ENCODE measurements around the gene SPATA13. TPM values are rescaled to one million over a fixed set of nuclear protein-coding genes. Genes with fewer than 3 reads are reported as not detected.

Gene SPATA13
- total and polyA plus RNA-seq, 12 donors: 20.0 to 85.5 (median 31.0) TPM

DNA sequence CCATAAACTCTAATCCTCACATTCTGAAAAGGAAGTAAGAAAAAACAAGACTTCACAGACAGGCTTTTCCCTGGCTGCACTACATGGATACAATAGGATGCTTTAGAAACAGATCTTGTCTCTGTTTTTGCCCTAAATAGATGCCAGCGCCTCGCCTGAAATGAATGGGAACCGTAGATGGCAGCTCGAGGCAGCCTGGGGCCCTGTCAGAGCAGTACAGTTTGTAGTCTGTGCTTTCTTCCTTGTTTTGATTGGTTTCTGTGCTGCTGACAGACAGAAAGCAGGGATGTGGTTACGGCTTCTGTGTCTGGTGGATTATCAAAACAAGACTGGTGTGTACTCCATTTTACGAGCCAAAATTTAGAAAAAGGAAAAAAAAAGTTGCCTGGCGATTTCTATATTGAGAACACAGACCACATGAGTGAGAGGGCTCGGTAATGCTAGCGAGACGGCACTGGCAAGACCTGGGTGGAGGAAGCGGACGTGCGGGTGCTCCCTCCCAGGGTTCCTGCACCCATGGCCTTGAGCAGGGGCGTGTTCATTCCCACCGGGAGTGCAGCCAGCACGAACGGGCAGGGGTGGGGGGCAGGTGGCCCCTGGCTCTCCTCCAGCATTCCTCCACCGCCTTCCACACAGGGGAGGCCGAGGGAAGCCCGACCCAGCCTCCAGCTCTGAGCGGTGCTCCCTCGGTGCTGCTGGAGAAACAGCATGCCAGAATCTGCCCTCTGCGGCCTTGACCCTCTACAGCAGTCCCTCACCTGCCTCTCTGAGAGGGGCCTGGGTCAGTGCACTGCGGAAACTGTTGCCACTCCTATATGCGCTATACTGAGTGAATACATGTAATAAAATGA lies 111.3 kb downstream of the SPATA13 start:
- H3K9me3 ChIP-seq (replicated peaks in 1 of 3): no peaks in the 10 kb centered on the region
- H3K27me3 ChIP-seq: no peaks in the 10 kb centered on the region
- H3K27ac ChIP-seq: peak overlapping the region; percentile 88 to 94 (median 90)
- intact Hi-C loops (cut with DNase I): no loop called here
- peak; percentile 86 to 94 (median 92) for DNase-seq
- TF ChIP-seq, protein P1, sequence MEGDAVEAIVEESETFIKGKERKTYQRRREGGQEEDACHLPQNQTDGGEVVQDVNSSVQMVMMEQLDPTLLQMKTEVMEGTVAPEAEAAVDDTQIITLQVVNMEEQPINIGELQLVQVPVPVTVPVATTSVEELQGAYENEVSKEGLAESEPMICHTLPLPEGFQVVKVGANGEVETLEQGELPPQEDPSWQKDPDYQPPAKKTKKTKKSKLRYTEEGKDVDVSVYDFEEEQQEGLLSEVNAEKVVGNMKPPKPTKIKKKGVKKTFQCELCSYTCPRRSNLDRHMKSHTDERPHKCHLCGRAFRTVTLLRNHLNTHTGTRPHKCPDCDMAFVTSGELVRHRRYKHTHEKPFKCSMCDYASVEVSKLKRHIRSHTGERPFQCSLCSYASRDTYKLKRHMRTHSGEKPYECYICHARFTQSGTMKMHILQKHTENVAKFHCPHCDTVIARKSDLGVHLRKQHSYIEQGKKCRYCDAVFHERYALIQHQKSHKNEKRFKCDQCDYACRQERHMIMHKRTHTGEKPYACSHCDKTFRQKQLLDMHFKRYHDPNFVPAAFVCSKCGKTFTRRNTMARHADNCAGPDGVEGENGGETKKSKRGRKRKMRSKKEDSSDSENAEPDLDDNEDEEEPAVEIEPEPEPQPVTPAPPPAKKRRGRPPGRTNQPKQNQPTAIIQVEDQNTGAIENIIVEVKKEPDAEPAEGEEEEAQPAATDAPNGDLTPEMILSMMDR (IDR thresholded peaks at IDR 0.05): no peak
- peak; percentile 21 to 78 for TF ChIP-seq POLR2A (IDR thresholded peaks at IDR 0.05)
- H3K36me3 ChIP-seq (replicated peaks in 1 of 2): no peaks in the 10 kb centered on the region
- H3K4me1 ChIP-seq (replicated peaks in 1 of 2): peaks cover 44 to 47% of the 10 kb centered on the region in 2 donors
- peak overlapping the region in 3 of 4 donors; percentile 7 to 54 (median 21) for H3K4me3 ChIP-seq
- WGBS, 4 donors: 2 to 5% (median 3%) methylated on average over 23 to 25 of the region's 25 CpGs

- peaks cover 38 to 41% of the 10 kb centered on the region in 2 donors for H3K4me1 ChIP-seq (replicated peaks in 1 of 2)
- TF ChIP-seq, protein P1 (IDR thresholded peaks at IDR 0.05): no peak
- no peak for TF ChIP-seq POLR2A (IDR thresholded peaks at IDR 0.05)
- no peaks in the 10 kb centered on the region for H3K27me3 ChIP-seq
- H3K36me3 ChIP-seq (replicated peaks in 1 of 2): no peaks in the 10 kb centered on the region
- intact Hi-C loops (cut with DNase I): no loop called here
- no peaks in the 10 kb centered on the region for H3K9me3 ChIP-seq (replicated peaks in 1 of 3)
- WGBS, 4 donors: 40 to 60% (median 46%) methylated on average over 13 to 18 of the region's 18 CpGs
- peak overlapping the region in 2 of 4 donors; percentile 21 to 54 for H3K4me3 ChIP-seq
- peak overlapping the region; percentile 88 to 94 (median 90) for H3K27ac ChIP-seq
- DNase-seq: peak; percentile 35 to 76 (median 56)
Measured at GRCh38 chr13:24272452-24273161, 112.1 kb downstream of the SPATA13 start.

- Histone ChIP-seq H3K4me1 (replicated peaks in 1 of 2) (peaks cover 32 to 35% of the 10 kb centered on the region in 2 donors), H3K36me3 (replicated peaks in 1 of 2) (no peaks in the 10 kb centered on the region), H3K4me3 (no peak overlapping the region), H3K27me3 (no peaks in the 10 kb centered on the region), H3K9me3 (replicated peaks in 1 of 3) (no peaks in the 10 kb centered on the region), H3K27ac (peak overlapping the region in 1 of 5 donors; percentile 13)
- intact Hi-C loops (cut with DNase I): no loop called here
- DNase-seq: peak in 3 of 7 donors; percentile 11 to 46 (median 14)
- TF ChIP-seq, protein P1 (IDR thresholded peaks at IDR 0.05): no peak
- no peak for TF ChIP-seq POLR2A (IDR thresholded peaks at IDR 0.05)
- WGBS, 4 donors: 92 to 95% (median 94%) methylated on average over 7 of the region's 7 CpGs
Measured at GRCh38 chr13:24273926-24274325, 113.4 kb downstream of the SPATA13 start.

- Histone ChIP-seq H3K36me3 (replicated peaks in 1 of 2) (no peaks in the 10 kb centered on the region), H3K27ac (peak overlapping the region in 1 of 5 donors; percentile 13), H3K27me3 (no peaks in the 10 kb centered on the region), H3K4me3 (no peak overlapping the region), H3K9me3 (replicated peaks in 1 of 3) (no peaks in the 10 kb centered on the region), H3K4me1 (replicated peaks in 1 of 2) (peaks cover 37 to 41% of the 10 kb centered on the region in 2 donors)
- intact Hi-C loops (cut with DNase I): no loop called here
- DNase-seq: peak in 5 of 7 donors; percentile 33 to 69 (median 34)
- 49 to 75% (median 66%) methylated on average over 5 to 6 of the region's 6 CpGs for WGBS, 4 donors
- no peak for TF ChIP-seq POLR2A (IDR thresholded peaks at IDR 0.05)
- TF ChIP-seq, protein P1 (IDR thresholded peaks at IDR 0.05): no peak
Measured at GRCh38 chr13:24274452-24275021, 114.0 kb downstream of the SPATA13 start.

Measured in adrenal gland (tissue), 12 donors.